ENCODE data around the gene DIP2A.

Gene DIP2A

GRCh38 chr21:46458315-46459023 is at the start of gene DIP2A:
DIP2A (plus strand) TSS chr21:46458891; CDS start chr21:46459132, 241 bp downstream.
- in situ Hi-C loops (cut with MboI; ENCODE audit: low sequenced_read_pairs): no loop called here

DNA sequence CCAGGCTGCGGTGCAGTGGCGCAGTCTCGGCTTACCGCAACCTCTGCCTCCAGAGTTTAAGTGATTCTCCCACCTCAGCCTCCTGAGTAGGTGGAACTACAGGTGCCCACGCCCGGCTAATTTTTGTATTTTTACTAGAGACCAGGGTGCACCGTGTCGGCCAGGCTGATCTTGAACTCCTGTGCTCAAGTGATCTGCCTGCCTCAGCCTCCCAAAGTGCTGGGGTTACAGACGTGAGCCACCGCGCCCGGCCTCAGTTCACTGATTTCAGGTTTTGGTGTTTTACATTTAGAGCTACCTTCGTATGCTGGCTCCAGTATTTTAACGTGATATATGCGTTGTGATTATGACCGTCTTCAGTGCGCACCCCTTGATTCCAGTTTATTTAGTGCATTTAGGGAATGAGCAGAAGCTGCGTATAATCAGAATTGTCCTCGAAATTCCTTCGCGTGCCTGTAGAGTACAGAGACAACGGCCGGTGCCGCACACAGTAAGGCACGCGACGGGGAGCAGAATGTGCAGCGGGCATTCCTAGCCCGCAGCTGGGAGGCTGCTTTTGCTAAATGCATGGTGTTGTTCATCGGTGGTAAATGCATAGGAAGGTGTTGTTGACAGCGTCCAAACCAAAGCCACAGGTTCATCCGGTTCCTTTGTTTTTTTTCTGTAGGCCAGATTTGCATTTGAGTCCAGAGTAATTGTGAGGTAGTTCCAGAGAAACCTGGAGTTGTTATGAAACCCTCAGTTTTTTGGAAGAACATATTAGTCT is 48.9 kb upstream of the DIP2A start:
- in situ Hi-C loops (cut with MboI; ENCODE audit: low sequenced_read_pairs): no loop called here

GRCh38 chr21:46410516-46410915 is 48.2 kb upstream of the DIP2A start:
- in situ Hi-C loops (cut with MboI; ENCODE audit: low sequenced_read_pairs): no loop called here

- in situ Hi-C loops (cut with MboI; ENCODE audit: low sequenced_read_pairs): no loop called here
Measured at GRCh38 chr21:46411236-46411635, 47.5 kb upstream of the DIP2A start.

GRCh38 chr21:46411691-46412090 is 47.0 kb upstream of the DIP2A start:
- in situ Hi-C loops (cut with MboI; ENCODE audit: low sequenced_read_pairs): no loop called here

DNA sequence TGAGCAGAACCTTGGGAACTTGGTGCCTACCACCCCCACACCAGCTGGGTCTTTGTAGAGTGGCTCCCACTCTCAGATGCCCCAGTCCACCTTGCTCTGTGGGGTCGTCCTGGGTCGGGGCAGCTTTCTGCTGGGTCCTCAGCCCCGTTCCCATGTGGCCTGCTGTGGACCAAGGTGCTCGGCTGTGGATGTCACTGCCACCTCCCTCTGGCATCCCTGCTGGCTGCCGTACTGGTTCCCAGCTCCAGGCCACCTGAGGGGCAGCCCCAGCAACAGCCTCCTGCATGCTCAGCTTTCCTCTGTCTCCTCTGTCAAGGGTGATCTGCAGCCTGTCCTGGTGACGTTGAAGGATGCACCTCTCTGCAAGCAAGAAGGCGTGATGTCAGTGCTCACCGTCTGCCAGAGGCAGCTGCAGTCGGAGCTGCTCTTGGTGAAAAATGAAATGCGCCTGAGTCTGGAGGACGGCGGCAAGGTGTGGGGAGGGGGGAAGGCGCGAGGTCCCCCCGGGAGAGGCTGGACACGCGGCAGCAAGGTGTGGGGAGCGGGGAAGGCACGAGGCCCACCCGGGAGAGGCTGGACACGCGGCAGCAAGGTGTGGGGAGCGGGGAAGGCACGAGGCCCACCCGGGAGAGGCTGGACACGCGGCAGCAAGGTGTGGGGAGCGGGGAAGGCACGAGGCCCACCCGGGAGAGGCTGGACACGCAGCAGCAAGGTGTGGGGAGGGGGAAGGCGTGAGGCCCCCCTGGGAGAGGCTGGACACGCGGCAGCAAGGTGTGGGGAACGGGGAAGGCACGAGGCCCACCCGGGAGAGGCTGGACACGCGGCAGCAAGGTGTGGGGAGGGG is 45.9 kb upstream of the DIP2A start:
- in situ Hi-C loops (cut with MboI; ENCODE audit: low sequenced_read_pairs): no loop called here

DNA sequence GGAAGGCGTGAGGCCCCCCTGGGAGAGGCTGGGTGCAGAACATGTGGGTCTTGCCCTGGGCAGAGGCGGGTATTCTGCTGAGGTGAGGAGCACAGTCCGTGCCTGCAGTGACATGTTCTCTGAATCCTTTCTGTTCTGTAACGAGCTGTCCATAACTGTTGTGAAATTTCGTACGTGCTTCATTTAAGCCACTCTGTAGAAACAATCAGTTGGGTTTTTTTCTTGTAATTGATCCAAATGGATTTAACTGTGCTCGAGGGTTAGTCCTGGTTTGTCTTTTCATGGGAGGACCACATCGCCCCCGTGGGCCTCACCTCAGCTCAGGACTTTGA is 45.4 kb upstream of the DIP2A start:
- in situ Hi-C loops (cut with MboI; ENCODE audit: low sequenced_read_pairs): no loop called here

GRCh38 chr21:46414965-46415275 is 43.8 kb upstream of the DIP2A start:
- in situ Hi-C loops (cut with MboI; ENCODE audit: low sequenced_read_pairs): no loop called here

DNA sequence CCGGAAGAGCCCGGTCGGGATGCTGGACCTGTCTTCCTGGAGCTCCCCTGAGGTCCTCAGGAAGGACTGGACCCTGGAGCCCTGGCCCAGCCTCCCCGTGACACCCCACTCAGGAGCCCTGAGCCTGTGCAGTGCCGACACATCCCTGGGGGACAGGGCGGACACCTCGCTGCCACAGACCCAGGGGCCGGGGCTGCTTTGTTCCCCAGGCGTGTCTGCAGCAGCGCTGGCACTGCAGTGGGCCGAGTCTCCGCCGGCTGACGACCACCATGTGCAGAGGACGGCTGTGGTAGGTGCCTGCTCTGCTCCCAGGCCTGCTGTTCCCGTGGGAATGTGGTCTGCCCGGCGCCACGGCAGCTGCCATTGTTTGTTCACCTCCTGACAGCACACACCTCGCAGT is 42.1 kb upstream of the DIP2A start:
- in situ Hi-C loops (cut with MboI; ENCODE audit: low sequenced_read_pairs): no loop called here

- in situ Hi-C loops (cut with MboI; ENCODE audit: low sequenced_read_pairs): no loop called here
Measured at GRCh38 chr21:46418265-46418946, 40.3 kb upstream of the DIP2A start.

GRCh38 chr21:46420241-46421190 is 38.2 kb upstream of the DIP2A start:
- in situ Hi-C loops (cut with MboI; ENCODE audit: low sequenced_read_pairs): no loop called here

DNA sequence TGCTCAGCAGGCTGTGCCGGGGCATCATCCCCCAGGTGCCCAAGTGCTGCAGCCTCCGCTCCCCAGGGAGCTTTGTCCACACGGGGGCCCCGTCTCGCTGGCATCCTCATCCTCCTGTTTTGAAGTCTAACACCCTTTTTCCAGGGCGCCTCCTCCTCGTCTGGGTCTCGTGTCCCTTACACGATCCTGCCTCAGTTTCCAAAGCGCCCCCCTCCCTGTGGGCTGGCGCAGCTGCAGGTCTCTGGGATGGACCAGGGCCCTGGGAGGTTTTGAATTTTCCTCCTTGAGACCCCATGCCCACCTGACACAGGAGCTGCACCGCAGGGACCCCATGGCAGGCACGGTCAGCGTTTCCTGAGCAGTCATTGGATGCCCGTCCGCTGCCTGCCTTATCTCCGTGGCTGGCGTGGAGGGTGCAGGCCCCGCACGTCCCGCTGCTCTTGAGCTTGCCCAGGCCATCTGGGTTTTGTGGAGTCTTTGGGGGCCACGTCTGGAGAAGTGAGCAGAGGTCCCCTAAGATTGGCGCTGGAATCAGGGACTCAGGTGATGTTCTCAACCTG is 37.4 kb upstream of the DIP2A start:
- in situ Hi-C loops (cut with MboI; ENCODE audit: low sequenced_read_pairs): no loop called here

GRCh38 chr21:46421756-46422555 is 36.7 kb upstream of the DIP2A start:
- in situ Hi-C loops (cut with MboI; ENCODE audit: low sequenced_read_pairs): no loop called here

DNA sequence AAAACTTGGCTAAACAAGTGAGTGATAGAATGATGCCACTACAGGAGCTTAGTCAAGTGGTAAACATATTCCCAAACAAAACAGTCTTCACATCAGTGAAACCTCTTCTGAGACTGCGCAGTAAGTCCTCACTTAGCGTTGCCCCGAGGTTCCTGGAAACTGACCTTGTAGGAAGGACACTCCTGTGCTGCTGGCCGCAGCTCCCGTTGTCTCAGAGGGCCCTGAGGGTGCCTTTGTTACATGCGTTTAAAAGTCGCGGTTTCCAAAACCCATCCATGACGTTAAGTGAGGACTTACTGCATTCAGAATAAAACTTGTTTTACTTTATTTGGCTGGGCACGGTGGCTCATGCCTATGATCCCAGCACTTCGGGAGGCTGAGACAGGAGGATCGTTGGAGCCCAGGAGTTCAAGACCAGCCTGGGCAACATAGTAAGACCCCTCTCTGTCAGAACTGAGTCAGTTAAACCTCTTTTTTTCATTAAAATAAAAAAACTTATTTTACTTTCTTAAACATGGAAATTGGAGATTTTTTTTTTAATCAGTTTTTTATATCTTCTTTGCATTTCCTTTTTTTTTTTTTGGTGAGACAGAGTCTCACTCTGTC is 36.0 kb upstream of the DIP2A start:
- in situ Hi-C loops (cut with MboI; ENCODE audit: low sequenced_read_pairs): no loop called here

GRCh38 chr21:46423546-46424038 is 35.1 kb upstream of the DIP2A start:
- in situ Hi-C loops (cut with MboI; ENCODE audit: low sequenced_read_pairs): no loop called here

GRCh38 chr21:46424039-46424591 is 34.6 kb upstream of the DIP2A start:
- in situ Hi-C loops (cut with MboI; ENCODE audit: low sequenced_read_pairs): no loop called here

DNA sequence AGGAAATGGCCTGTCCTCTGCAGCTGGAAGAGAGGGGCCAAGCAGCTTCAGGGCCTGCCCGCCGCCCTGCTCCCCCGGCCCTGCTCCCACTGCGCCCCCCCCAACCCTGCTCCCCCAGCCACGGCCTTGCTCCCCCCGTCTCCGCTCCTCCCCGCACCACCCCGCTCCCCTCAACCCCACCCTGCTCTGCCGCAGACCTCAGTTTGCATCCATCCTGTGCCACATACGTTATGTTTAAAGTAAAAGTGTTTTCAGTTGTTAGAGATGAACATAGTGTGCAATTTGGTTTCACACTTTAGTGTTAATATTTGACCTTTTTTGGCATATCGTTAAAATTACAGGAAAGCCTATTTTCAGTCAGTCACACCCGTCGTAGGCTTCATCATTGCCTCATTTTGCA is 34.1 kb upstream of the DIP2A start:
- in situ Hi-C loops (cut with MboI; ENCODE audit: low sequenced_read_pairs): no loop called here

GRCh38 chr21:46425041-46425440 is 33.6 kb upstream of the DIP2A start:
- in situ Hi-C loops (cut with MboI; ENCODE audit: low sequenced_read_pairs): no loop called here

All from HL-60/S4 treated with phorbol 12-myristate 13-acetate at 8.2 ng/mL for 4 days and 3 days (cell line).